Tibial nerve (tissue), 4 donors: ENCODE measurements around the gene PRKRIP1. TPM values are rescaled to one million over a fixed set of nuclear protein-coding genes. Genes with fewer than 3 reads are reported as not detected.

Source experiments
- DNase-seq, 2 donors: peaks; one replicate each; pipeline ENCODE4 v3.0.0-alpha.2; 2019; ENCODE audit warnings: low spot score in 2 of 2
- H3K27ac ChIP-seq, 4 donors: fragments of 200-600 bp; sonication (generic) in 3 of 4; one replicate each; pipeline ENCODE4 v1.5.1; 2017 to 2019; ENCODE audit warnings: mild to moderate bottlenecking in 1 of 4
- H3K27me3 ChIP-seq, 2 donors: fragments of 200-600 bp; sonication (generic) in 1 of 2; one replicate each; pipeline versions ENCODE4 v1.5.1 to v1.6.0; 2017 to 2019
- H3K36me3 ChIP-seq, 3 donors: fragments of 200-600 bp; sonication (generic); one replicate each; pipeline ENCODE4 v1.5.1; 2018 to 2019
- H3K4me1 ChIP-seq, 4 donors: fragments of 200-600 bp; sonication (generic) in 3 of 4; one replicate each; pipeline ENCODE4 v1.5.1; 2017 to 2019
- H3K4me3 ChIP-seq, 4 donors: fragments of 200-600 bp; sonication (generic) in 3 of 4; one replicate each; pipeline ENCODE4 v1.5.1; 2017 to 2019; ENCODE audit warnings: mild to moderate bottlenecking in 1 of 4, moderate library complexity in 1 of 4
- H3K9me3 ChIP-seq, 4 donors: fragments of 200-600 bp; sonication (generic) in 3 of 4; one replicate each; pipeline ENCODE4 v1.5.1; 2017 to 2019
- EP300 ChIP-seq, 2 donors: sonication (generic); formaldehyde crosslinking; IDR thresholded peaks; one replicate each; pipeline ENCODE4 v1.6.1; 2017; ENCODE audit warnings: antibody characterized with exemption in 2 of 2, mild to moderate bottlenecking in 1 of 2
- POLR2A ChIP-seq, 2 donors: fragments of 450-650 bp; IDR thresholded peaks; one replicate each; pipeline ENCODE4 v1.6.1; 2017; ENCODE audit warnings: antibody characterized with exemption in 2 of 2, mild to moderate bottlenecking in 2 of 2, moderate library complexity in 2 of 2
- WGBS, 2 donors: methylation state at CpG; one replicate each; pipeline ENCODE4 v1.1.5; 2018; 5-methylcytosine and 5-hydroxymethylcytosine counted together
- total RNA-seq, 4 donors: library from RNA; depleted of rRNA; stranded (reverse); fragments of >200 nt; gene quantifications; one replicate each; pipeline ENCODE4 v1.1.0, GENCODE V29; 2016
- TF ChIP-seq, protein P1 (sequence below), 5 experiments: fragments of 200-600 bp in 3 of 5; fragments of 450-650 bp in 2 of 5; sonication (generic) in 3 of 5; IDR thresholded peaks; one replicate each; pipeline ENCODE4 v1.5.1; 2016 to 2019; ENCODE audit warnings: antibody characterized with exemption in 5 of 5, mild to moderate bottlenecking in 3 of 5, moderate library complexity in 2 of 5

PRKRIP1 gene
- total RNA-seq, 4 donors from 2014 or later = 34.7 to 62.1 (median 48.5) TPM

DNA sequence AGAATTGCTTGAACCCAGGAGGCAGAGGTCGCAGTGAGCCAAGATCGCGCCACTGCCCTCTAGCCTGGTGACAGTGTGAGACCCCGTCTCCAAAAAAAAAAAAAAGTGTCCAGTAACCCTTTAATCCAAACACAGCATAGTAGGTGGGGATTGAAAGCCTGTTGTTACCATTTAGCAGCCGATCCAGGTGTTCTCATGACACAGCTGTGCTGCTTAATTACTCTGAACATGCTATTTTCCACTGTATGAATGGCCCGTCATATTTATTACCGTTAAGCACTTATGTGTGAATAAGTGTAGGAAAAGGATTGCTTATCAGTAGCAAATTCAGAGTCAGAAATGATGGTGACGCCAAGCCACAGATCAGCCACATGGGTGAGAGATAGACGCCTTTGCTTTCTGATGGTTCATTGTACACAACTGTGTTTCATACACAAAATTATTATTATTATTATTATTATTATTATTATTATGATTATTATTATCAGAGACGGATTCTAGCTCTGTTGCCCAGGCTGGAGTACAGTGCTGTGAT, 25.6 kb downstream of the PRKRIP1 start:
- Histone ChIP-seq H3K4me3 (no peak overlapping the region), H3K27ac (peak overlapping the region in 1 of 4 donors; percentile 19), H3K36me3 (peaks cover 0 to 83% (median 4%) of the 10 kb centered on the region in 3 donors), H3K9me3 (no peaks in the 10 kb centered on the region), H3K4me1 (peaks cover 0 to 16% (median 0%) of the 10 kb centered on the region in 4 donors), H3K27me3 (no peaks in the 10 kb centered on the region)
- TF ChIP-seq POLR2A (IDR thresholded peaks at IDR 0.05) = no peak
- no peak for TF ChIP-seq EP300 (IDR thresholded peaks at IDR 0.05)
- TF ChIP-seq, protein P1, sequence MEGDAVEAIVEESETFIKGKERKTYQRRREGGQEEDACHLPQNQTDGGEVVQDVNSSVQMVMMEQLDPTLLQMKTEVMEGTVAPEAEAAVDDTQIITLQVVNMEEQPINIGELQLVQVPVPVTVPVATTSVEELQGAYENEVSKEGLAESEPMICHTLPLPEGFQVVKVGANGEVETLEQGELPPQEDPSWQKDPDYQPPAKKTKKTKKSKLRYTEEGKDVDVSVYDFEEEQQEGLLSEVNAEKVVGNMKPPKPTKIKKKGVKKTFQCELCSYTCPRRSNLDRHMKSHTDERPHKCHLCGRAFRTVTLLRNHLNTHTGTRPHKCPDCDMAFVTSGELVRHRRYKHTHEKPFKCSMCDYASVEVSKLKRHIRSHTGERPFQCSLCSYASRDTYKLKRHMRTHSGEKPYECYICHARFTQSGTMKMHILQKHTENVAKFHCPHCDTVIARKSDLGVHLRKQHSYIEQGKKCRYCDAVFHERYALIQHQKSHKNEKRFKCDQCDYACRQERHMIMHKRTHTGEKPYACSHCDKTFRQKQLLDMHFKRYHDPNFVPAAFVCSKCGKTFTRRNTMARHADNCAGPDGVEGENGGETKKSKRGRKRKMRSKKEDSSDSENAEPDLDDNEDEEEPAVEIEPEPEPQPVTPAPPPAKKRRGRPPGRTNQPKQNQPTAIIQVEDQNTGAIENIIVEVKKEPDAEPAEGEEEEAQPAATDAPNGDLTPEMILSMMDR (IDR thresholded peaks at IDR 0.05) = no peak
- no peak for DNase-seq
- 84 to 90% methylated on average over 10 of the region's 10 CpGs for WGBS, 2 donors

DNA sequence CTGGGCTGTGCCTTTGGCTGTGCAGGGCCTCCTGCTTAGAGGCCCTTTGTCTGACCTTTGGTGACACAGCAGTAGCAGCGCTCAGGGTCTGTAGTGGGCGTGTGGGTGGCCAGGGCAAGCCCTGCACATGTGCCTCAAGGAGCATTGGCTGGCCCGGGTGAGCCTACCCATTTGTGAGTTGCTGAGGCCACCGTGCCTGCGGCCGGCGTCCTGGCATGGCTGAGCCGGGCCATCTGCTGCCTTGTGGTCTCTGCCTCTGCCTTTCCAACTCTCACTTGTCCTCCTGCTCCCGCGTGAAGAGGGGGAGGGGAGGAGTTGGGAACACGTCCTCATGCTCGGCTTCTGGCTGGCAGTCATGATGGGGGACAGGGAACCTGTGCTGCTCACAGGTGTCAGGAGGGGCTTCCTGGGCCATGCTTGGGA, 28.0 kb downstream of the PRKRIP1 start:
- 48 to 54% methylated on average over 7 to 12 of the region's 12 CpGs for WGBS, 2 donors
- H3K9me3 ChIP-seq = no peaks in the 10 kb centered on the region
- peaks cover 0 to 74% (median under 1%) of the 10 kb centered on the region in 3 donors for H3K36me3 ChIP-seq
- H3K4me3 ChIP-seq = no peak overlapping the region
- peaks cover 0 to 16% (median 0%) of the 10 kb centered on the region in 4 donors for H3K4me1 ChIP-seq
- no peaks in the 10 kb centered on the region for H3K27me3 ChIP-seq
- peak overlapping the region in 1 of 4 donors; percentile 87 for H3K27ac ChIP-seq
- no peak for DNase-seq
- TF ChIP-seq, protein P1 (IDR thresholded peaks at IDR 0.05) = no peak
- TF ChIP-seq EP300 (IDR thresholded peaks at IDR 0.05) (no peak), POLR2A (IDR thresholded peaks at IDR 0.05) (no peak)

DNA sequence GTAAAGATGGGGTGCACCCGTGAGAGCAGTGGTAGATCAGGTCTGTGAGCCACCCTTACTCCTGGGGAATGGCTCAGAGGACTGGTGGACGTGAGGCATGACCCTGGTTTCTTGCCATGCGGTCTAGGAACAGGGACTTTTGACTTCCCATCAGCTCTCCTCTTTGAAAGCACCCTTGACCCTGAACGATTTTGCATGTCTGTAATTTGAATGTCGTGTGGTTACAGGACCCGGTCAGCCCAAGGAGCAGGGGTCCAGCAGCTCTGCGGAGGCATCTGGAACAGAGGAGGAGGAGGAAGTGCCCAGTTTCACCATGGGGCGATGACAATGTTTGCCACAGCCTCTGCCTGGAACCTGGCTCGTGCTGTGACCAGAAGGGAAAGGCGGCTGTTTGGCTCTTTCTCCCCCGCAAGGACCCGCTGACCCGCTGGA, 28.6 kb downstream of the PRKRIP1 start:
- H3K36me3 ChIP-seq = peaks cover 0 to 69% (median 0%) of the 10 kb centered on the region in 3 donors
- TF ChIP-seq, protein P1 (IDR thresholded peaks at IDR 0.05) = no peak
- TF ChIP-seq EP300 (IDR thresholded peaks at IDR 0.05) = no peak
- TF ChIP-seq POLR2A (IDR thresholded peaks at IDR 0.05) = no peak
- no peak for DNase-seq

DNA sequence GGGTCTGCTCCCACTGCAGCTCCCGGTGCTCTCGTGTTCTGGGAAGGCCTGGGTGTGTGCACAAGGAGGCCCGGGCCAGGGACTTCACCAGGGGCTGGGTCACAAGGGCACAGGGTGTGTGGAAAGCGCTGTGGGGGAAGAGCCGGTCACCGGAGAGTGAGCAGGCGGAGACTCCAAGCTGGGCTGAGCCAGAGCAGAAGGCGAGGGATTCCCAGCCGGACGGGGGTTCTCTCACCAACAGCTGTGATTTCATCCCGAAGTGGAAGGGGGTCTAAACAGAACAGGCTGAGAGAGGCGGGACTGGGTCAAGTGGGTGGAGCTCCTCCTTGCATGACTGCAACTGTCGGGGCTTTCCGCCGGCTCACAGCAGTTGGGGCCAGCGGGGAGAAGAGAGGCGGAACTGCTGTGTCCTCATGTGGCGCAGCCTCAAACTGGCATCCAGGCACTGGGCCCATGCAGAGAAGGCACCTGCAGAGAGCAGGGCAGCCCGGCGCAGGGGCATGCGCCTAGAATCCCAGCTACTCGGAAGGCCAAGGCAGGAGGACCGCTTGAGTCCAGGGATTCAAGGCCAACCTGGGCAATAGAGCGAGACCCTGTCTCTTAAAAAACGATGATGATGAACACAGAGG, 29.6 kb downstream of the PRKRIP1 start:
- Histone ChIP-seq H3K27me3 (no peaks in the 10 kb centered on the region), H3K27ac (peak overlapping the region in 3 of 4 donors; percentile 48 to 87 (median 67)), H3K4me1 (peaks cover 0 to 18% (median 2%) of the 10 kb centered on the region in 4 donors), H3K36me3 (peaks cover 0 to 61% (median 0%) of the 10 kb centered on the region in 3 donors), H3K9me3 (no peaks in the 10 kb centered on the region), H3K4me3 (no peak overlapping the region)
- 71 to 76% methylated on average over 23 to 24 of the region's 25 CpGs for WGBS, 2 donors
- DNase-seq = no peak
- TF ChIP-seq POLR2A (IDR thresholded peaks at IDR 0.05) = no peak
- no peak for TF ChIP-seq EP300 (IDR thresholded peaks at IDR 0.05)
- TF ChIP-seq, protein P1 (IDR thresholded peaks at IDR 0.05) = no peak

More for the DNA sequence above, 28.6 kb downstream of the PRKRIP1 start:
- Histone ChIP-seq H3K27me3 (no peaks in the 10 kb centered on the region), H3K4me1 (peaks cover 0 to 16% (median 0%) of the 10 kb centered on the region in 4 donors), H3K4me3 (no peak overlapping the region), H3K27ac (peak overlapping the region in 2 of 4 donors; percentile 48 to 87), H3K9me3 (no peaks in the 10 kb centered on the region)
- 77 to 86% methylated on average over 10 to 13 of the region's 13 CpGs for WGBS, 2 donors
